ENCODE measurements around the gene TMEM91. TPM values are rescaled to one million over a fixed set of nuclear protein-coding genes. Genes with fewer than 3 reads are reported as not detected.

Gene TMEM91
- total and polyA plus RNA-seq, 9 of the 15 experiments (the other 6 are each of a cell fraction or from before 2014, with no cell fraction given), result 1.2 to 5.2 (median 2.7) TPM

- TF ChIP-seq REST (IDR thresholded peaks at IDR 0.05; ENCODE audit: borderline replicate concordance) (peak; percentile 44), REST (CRISPR knock-in tag; IDR thresholded peaks at IDR 0.05; ENCODE audit: low read depth) (no peak; the same call in 1 of the 2 replicates), ZNF134 (CRISPR knock-in tag; conservative IDR thresholded peaks at IDR 0.05) (no peak), TAL1 (IDR thresholded peaks at IDR 0.05) (no peak), KLF10 (CRISPR knock-in tag; IDR thresholded peaks at IDR 0.05) (no peak), ZNF551 (CRISPR knock-in tag; IDR thresholded peaks at IDR 0.05) (no peak), ARID2 (IDR thresholded peaks at IDR 0.05) (no peak), CBX2 (IDR thresholded peaks at IDR 0.05; ENCODE audit: insufficient read depth, low read length, poor library complexity, severe bottlenecking) (no peak), ZNF24 (IDR thresholded peaks at IDR 0.05) (no peak), MCM3 (IDR thresholded peaks at IDR 0.05) (no peak), ZNF609 (CRISPR knock-in tag; IDR thresholded peaks at IDR 0.05; ENCODE audit: borderline replicate concordance) (no peak), ZNF717 (CRISPR knock-in tag; IDR thresholded peaks at IDR 0.05) (no peak), SIX5 (IDR thresholded peaks at IDR 0.05; ENCODE audit: borderline replicate concordance in 1 of 2, insufficient read depth in 1 of 2, low read depth in 1 of 2, low read length in 2 of 2) (no peak), KLF16 (IDR thresholded peaks at IDR 0.05) (0 out of 2 replicates have a peak, but pooled peaks have one; percentile 10), XRCC3 (IDR thresholded peaks at IDR 0.05) (no peak), RBM39 (optimal IDR thresholded peaks at IDR 0.05; ENCODE audit: low read depth, low read length) (peak; percentile 78)
Measured at GRCh38 chr19:41353466-41354342, 22.6 kb upstream of the TMEM91 start, which contains the start of gene TGFB1 (continued).

Measured in K562 (cell line).